Left lung (tissue), 10 donors: ENCODE measurements around the gene TRIM39. TPM values are rescaled to one million over a fixed set of nuclear protein-coding genes. Genes with fewer than 3 reads are reported as not detected.
A peak's percentile ranks its signal among the peaks of the same experiment; 100 is the strongest.

Experiments used
- ATAC-seq: fragments of 200-7000 bp; cut with Tn5 transposase; one replicate; pipeline ENCODE4 v1.9.1; 2020; ENCODE audit warnings: moderate library complexity
- DNase-seq, 4 donors: peaks; one replicate each; pipeline ENCODE4 v3.0.0-alpha.2; 2013 to 2020
- H3K27ac ChIP-seq, 2 donors: fragments of 200-600 bp; sonication (generic) in 1 of 2; one replicate each; pipeline versions ENCODE4 v1.5.0 to v1.8.0; 2020 to 2021
- H3K27me3 ChIP-seq, 2 donors: fragments of 200-600 bp; sonication (generic) in 1 of 2; one replicate each; pipeline versions ENCODE4 v1.5.0 to v1.8.0; 2020 to 2021
- H3K36me3 ChIP-seq, 2 donors: fragments of 200-600 bp; sonication (generic) in 1 of 2; one replicate each; pipeline versions ENCODE4 v1.5.0 to v1.8.0; 2020 to 2021
- H3K4me1 ChIP-seq, 2 donors: fragments of 200-600 bp; one replicate each; pipeline ENCODE4 v1.8.0; 2021
- H3K4me3 ChIP-seq, 2 donors: fragments of 200-600 bp; sonication (generic) in 1 of 2; one replicate each; pipeline versions ENCODE4 v1.5.0 to v1.8.0; 2020 to 2021; ENCODE audit warnings: mild to moderate bottlenecking in 1 of 2
- H3K9me3 ChIP-seq, 2 donors: fragments of 200-600 bp; sonication (generic) in 1 of 2; one replicate each; pipeline versions ENCODE4 v1.5.0 to v1.8.0; 2020 to 2021
- CTCF ChIP-seq, 2 donors: fragments of 200-600 bp; sonication (generic) in 1 of 2; IDR thresholded peaks; one replicate each; pipeline versions ENCODE4 v1.5.0 to v1.8.0; 2021; ENCODE audit warnings: antibody characterized with exemption in 2 of 2
- intact Hi-C, 2 donors: fragments of 100-400 bp; cut with DNase I; formaldehyde crosslinking; loops; one replicate each; pipeline versions ENCODE4 v1.11.2 to v1.14.2; 2022
- polyA plus RNA-seq, 6 donors: library from polyadenylated mRNA; unstranded; fragments of 120-200 nt; gene quantifications; one replicate each; pipeline ENCODE4 v1.2.1, GENCODE V29; 2013; ENCODE audit not compliant: insufficient read length in 6 of 6
- total RNA-seq, 2 donors: library from RNA; stranded (reverse); fragmentation: NEBNext Ultra II Directional; extraction: Animal tissue kit (Norgen Biotek cat#: 25700); gene quantifications; one replicate each; pipeline ENCODE4 v1.2.1, GENCODE V29; 2021
- donor health status: DM: no; HTN: yes; CAD: no.
- donor health status: DM: no; HTN: no; CAD: no.

The TRIM39 gene
- total and polyA plus RNA-seq, 8 donors, result 10.2 to 13.7 (median 12.0) TPM

GRCh38 chr6:30295837-30296236 lies 30.9 kb upstream of the TRIM39 start:
- Histone ChIP-seq H3K27me3 (no peaks in the 10 kb centered on the region), H3K9me3 (no peaks in the 10 kb centered on the region), H3K4me3 (no peak overlapping the region), H3K27ac (no peak overlapping the region), H3K36me3 (peaks cover 0 to 53% of the 10 kb centered on the region in 2 donors), H3K4me1 (no peaks in the 10 kb centered on the region)
- DNase-seq (no peak), ATAC-seq (no peak)
- intact Hi-C loops, result no loop called here
- no peak for TF ChIP-seq CTCF (IDR thresholded peaks at IDR 0.05)

GRCh38 chr6:30304002-30304401 lies 22.7 kb upstream of the TRIM39 start:
- no peak for ATAC-seq
- intact Hi-C loops, result no loop called here
- Histone ChIP-seq H3K36me3 (peaks cover 0 to 17% of the 10 kb centered on the region in 2 donors), H3K27me3 (no peaks in the 10 kb centered on the region), H3K4me3 (no peak overlapping the region), H3K9me3 (no peaks in the 10 kb centered on the region), H3K4me1 (no peaks in the 10 kb centered on the region), H3K27ac (no peak overlapping the region)
- no peak for TF ChIP-seq CTCF (IDR thresholded peaks at IDR 0.05)
- DNase-seq, result no peak

GRCh38 chr6:30311101-30311500 lies 15.6 kb upstream of the TRIM39 start:
- no peak overlapping the region for H3K27ac ChIP-seq

GRCh38 chr6:30311671-30312070 lies 15.1 kb upstream of the TRIM39 start:
- no peak for TF ChIP-seq CTCF (IDR thresholded peaks at IDR 0.05)
- Histone ChIP-seq H3K4me3 (no peak overlapping the region), H3K36me3 (peaks cover 0 to 38% of the 10 kb centered on the region in 2 donors), H3K4me1 (peaks cover 0 to 5% of the 10 kb centered on the region in 2 donors), H3K27me3 (no peaks in the 10 kb centered on the region), H3K9me3 (no peaks in the 10 kb centered on the region), H3K27ac (no peak overlapping the region)
- no peak for ATAC-seq
- intact Hi-C loops, result no loop called here
- no peak for DNase-seq

More at GRCh38 chr6:30311101-30311500, 15.6 kb upstream of the TRIM39 start:
- TF ChIP-seq CTCF (IDR thresholded peaks at IDR 0.05), result no peak
- peaks cover 0 to 36% of the 10 kb centered on the region in 2 donors for H3K36me3 ChIP-seq
- intact Hi-C loops, result no loop called here
- peaks cover 0 to 5% of the 10 kb centered on the region in 2 donors for H3K4me1 ChIP-seq
- DNase-seq (no peak), ATAC-seq (no peak)
- no peaks in the 10 kb centered on the region for H3K9me3 ChIP-seq
- no peak overlapping the region for H3K4me3 ChIP-seq
- no peaks in the 10 kb centered on the region for H3K27me3 ChIP-seq

GRCh38 chr6:30312266-30312665 lies 14.5 kb upstream of the TRIM39 start:
- intact Hi-C loops, result no loop called here
- Histone ChIP-seq H3K9me3 (no peaks in the 10 kb centered on the region), H3K4me3 (no peak overlapping the region), H3K27ac (no peak overlapping the region), H3K4me1 (peaks cover 0 to 5% of the 10 kb centered on the region in 2 donors), H3K27me3 (no peaks in the 10 kb centered on the region), H3K36me3 (peaks cover 0 to 40% of the 10 kb centered on the region in 2 donors)
- ATAC-seq (no peak), DNase-seq (peak in 1 of 4 donors; percentile 9)
- no peak for TF ChIP-seq CTCF (IDR thresholded peaks at IDR 0.05)
